ENCODE results near the gene SARDH. TPM values are rescaled to one million over a fixed set of nuclear protein-coding genes. Genes with fewer than 3 reads are reported as not detected.
A peak's percentile ranks its signal among the peaks of the same experiment; 100 is the strongest.

Gene SARDH
- total and polyA plus RNA-seq, 10 donors = 1.0 to 4.5 (median 2.3) TPM

GRCh38 chr9:133658442-133659431 is 79.4 kb downstream of the SARDH start:
- Histone ChIP-seq H3K4me3 (no peak overlapping the region), H3K9me3 (no peaks in the 10 kb centered on the region), H3K27me3 (replicated peaks in 1 of 7) (peaks cover 0 to 90% (median 36%) of the 10 kb centered on the region in 7 donors), H3K4me1 (peaks cover 0 to 16% (median 6%) of the 10 kb centered on the region in 6 donors), H3K27ac (no peak overlapping the region), H3K36me3 (no peaks in the 10 kb centered on the region)
- 15 to 22% (median 18%) methylated on average over 25 to 46 of the region's 46 CpGs for WGBS, 5 donors
- no peak for DNase-seq
- intact Hi-C loops (cut with DNase I; ENCODE audit: low total_unique reads) = no loop called here
- TF ChIP-seq CTCF (IDR thresholded peaks at IDR 0.05 in 8 of 11, conservative IDR thresholded peaks at IDR 0.05 in 3 of 11) (no peak), POLR2A (IDR thresholded peaks at IDR 0.05) (no peak)

- H3K4me3 ChIP-seq = no peak overlapping the region
- no peak for DNase-seq
- H3K9me3 ChIP-seq = no peaks in the 10 kb centered on the region
- H3K27me3 ChIP-seq (replicated peaks in 1 of 7) = peaks cover 0 to 95% (median 40%) of the 10 kb centered on the region in 7 donors
- TF ChIP-seq CTCF (IDR thresholded peaks at IDR 0.05 in 8 of 11, conservative IDR thresholded peaks at IDR 0.05 in 3 of 11) = no peak
- TF ChIP-seq POLR2AphosphoS5 (IDR thresholded peaks at IDR 0.05) = no peak
- no peak for TF ChIP-seq POLR2A (IDR thresholded peaks at IDR 0.05)
- 76 to 89% (median 87%) methylated on average over 13 of the region's 13 CpGs for WGBS, 5 donors
- intact Hi-C loops (cut with DNase I; ENCODE audit: low total_unique reads) = no loop called here
- H3K36me3 ChIP-seq = no peaks in the 10 kb centered on the region
- peaks cover 0 to 16% (median 6%) of the 10 kb centered on the region in 6 donors for H3K4me1 ChIP-seq
- no peak overlapping the region for H3K27ac ChIP-seq
Observed at GRCh38 chr9:133657120-133657661, 81.0 kb downstream of the SARDH start.

GRCh38 chr9:133656211-133657119 is 81.7 kb downstream of the SARDH start:
- H3K27me3 ChIP-seq (replicated peaks in 1 of 7) = peaks cover 0 to 97% (median 42%) of the 10 kb centered on the region in 7 donors
- WGBS, 5 donors = 62 to 73% (median 66%) methylated on average over 29 to 36 of the region's 36 CpGs
- no peaks in the 10 kb centered on the region for H3K36me3 ChIP-seq
- TF ChIP-seq POLR2A (IDR thresholded peaks at IDR 0.05) (no peak), POLR2AphosphoS5 (IDR thresholded peaks at IDR 0.05) (no peak), CTCF (IDR thresholded peaks at IDR 0.05 in 8 of 11, conservative IDR thresholded peaks at IDR 0.05 in 3 of 11) (peak in 1 of 11 experiments; percentile 10)
- no peak for DNase-seq
- H3K27ac ChIP-seq = no peak overlapping the region
- H3K4me1 ChIP-seq = peaks cover 0 to 16% (median 6%) of the 10 kb centered on the region in 6 donors
- H3K4me3 ChIP-seq = no peak overlapping the region
- intact Hi-C loops (cut with DNase I; ENCODE audit: low total_unique reads) = no loop called here
- no peaks in the 10 kb centered on the region for H3K9me3 ChIP-seq

Measured in spleen (tissue), 11 donors.